Renal cortex interstitium (tissue), 11 donors: ENCODE data around the gene PEX11G. TPM values are rescaled to one million over a fixed set of nuclear protein-coding genes. Genes with fewer than 3 reads are reported as not detected.
A peak's percentile ranks its signal among the peaks of the same experiment; 100 is the strongest.

ENCODE experiments used
- DNase-seq, 11 donors: peaks; one replicate each; pipeline ENCODE4 v3.0.0-alpha.2; 2013; ENCODE audit warnings: low read depth in 9 of 11, low spot score in 4 of 11; ENCODE audit errors: extremely low read depth in 1 of 11
- polyA plus RNA-seq, 3 donors: library from polyadenylated mRNA; unstranded; fragments of 120-200 nt; gene quantifications; one replicate each; pipeline ENCODE4 v1.2.1, GENCODE V29; 2013; ENCODE audit not compliant: insufficient read length in 3 of 3

PEX11G gene
- polyA plus RNA-seq, 3 donors: 6.0 to 7.9 (median 7.6) TPM

- DNase-seq: no peak
These were observed 17.8 kb upstream of the PEX11G start for GRCh38 chr19:7506385-7507328.

GRCh38 chr19:7505682-7506384 is 17.0 kb upstream of the PEX11G start:
- no peak for DNase-seq

GRCh38 chr19:7505288-7505681 is 16.4 kb upstream of the PEX11G start:
- DNase-seq: no peak

- DNase-seq: no peak
These were observed 15.8 kb upstream of the PEX11G start for GRCh38 chr19:7504684-7505083.

- no peak for DNase-seq
These were observed 13.7 kb upstream of the PEX11G start for GRCh38 chr19:7502552-7502951.

- DNase-seq: peak in 6 of 11 donors; percentile 58 to 80 (median 72)
These were observed 12.1 kb upstream of the PEX11G start for GRCh38 chr19:7500811-7501450.

GRCh38 chr19:7497292-7497691 is 8.5 kb upstream of the PEX11G start:
- no peak for DNase-seq

- DNase-seq: peak in 5 of 11 donors; percentile 60 to 84 (median 72)
These were observed 5.7 kb upstream of the PEX11G start for GRCh38 chr19:7494416-7495098.

- DNase-seq: no peak
These were observed 3.7 kb upstream of the PEX11G start for GRCh38 chr19:7492558-7492957.

- DNase-seq: no peak
These were observed 3.3 kb upstream of the PEX11G start for GRCh38 chr19:7492142-7492541.

GRCh38 chr19:7489609-7490044 is 792 bp upstream of the PEX11G start:
- no peak for DNase-seq

GRCh38 chr19:7486923-7487322 is 1.9 kb downstream of the PEX11G start:
- DNase-seq: no peak

- DNase-seq: no peak
These were observed 5.1 kb downstream of the PEX11G start for GRCh38 chr19:7483720-7484201.

GRCh38 chr19:7482584-7483439 is 6.0 kb downstream of the PEX11G start:
- DNase-seq: no peak

GRCh38 chr19:7480970-7481255 is 7.9 kb downstream of the PEX11G start:
- DNase-seq: no peak

- no peak for DNase-seq
These were observed 8.4 kb downstream of the PEX11G start for GRCh38 chr19:7480222-7480969.

GRCh38 chr19:7478843-7479227 is 10.0 kb downstream of the PEX11G start:
- DNase-seq: no peak
